Measurements from ENCODE around the gene HHAT.

HHAT gene

GRCh38 chr1:210629276-210629675, 300.6 kb downstream of the HHAT start:
- no peak overlapping the region for H3K4me3 ChIP-seq (ENCODE audit: low read depth, low read length)
- TF ChIP-seq CTCF (conservative IDR thresholded peaks at IDR 0.05; ENCODE audit: low read depth, low read length) = no peak
- DNase-seq (ENCODE audit: low read depth) = no peak

GRCh38 chr1:210631399-210631798, 302.7 kb downstream of the HHAT start:
- H3K4me3 ChIP-seq (ENCODE audit: low read depth, low read length) = no peak overlapping the region
- TF ChIP-seq CTCF (conservative IDR thresholded peaks at IDR 0.05; ENCODE audit: low read depth, low read length) = no peak
- DNase-seq (ENCODE audit: low read depth) = no peak

- no peak overlapping the region for H3K4me3 ChIP-seq (ENCODE audit: low read depth, low read length)
- TF ChIP-seq CTCF (conservative IDR thresholded peaks at IDR 0.05; ENCODE audit: low read depth, low read length) = no peak
- no peak for DNase-seq (ENCODE audit: low read depth)
Measured at GRCh38 chr1:210633140-210633539, 304.4 kb downstream of the HHAT start.

GRCh38 chr1:210633636-210634035, 304.9 kb downstream of the HHAT start:
- no peak for TF ChIP-seq CTCF (conservative IDR thresholded peaks at IDR 0.05; ENCODE audit: low read depth, low read length)
- no peak for DNase-seq (ENCODE audit: low read depth)
- no peak overlapping the region for H3K4me3 ChIP-seq (ENCODE audit: low read depth, low read length)

GRCh38 chr1:210635108-210635507, 306.4 kb downstream of the HHAT start:
- H3K4me3 ChIP-seq (ENCODE audit: low read depth, low read length) = no peak overlapping the region
- no peak for DNase-seq (ENCODE audit: low read depth)
- no peak for TF ChIP-seq CTCF (conservative IDR thresholded peaks at IDR 0.05; ENCODE audit: low read depth, low read length)

GRCh38 chr1:210641582-210641981, 312.9 kb downstream of the HHAT start:
- no peak for TF ChIP-seq CTCF (conservative IDR thresholded peaks at IDR 0.05; ENCODE audit: low read depth, low read length)
- no peak overlapping the region for H3K4me3 ChIP-seq (ENCODE audit: low read depth, low read length)
- no peak for DNase-seq (ENCODE audit: low read depth)

- TF ChIP-seq CTCF (conservative IDR thresholded peaks at IDR 0.05; ENCODE audit: low read depth, low read length) = no peak
- no peak for DNase-seq (ENCODE audit: low read depth)
- H3K4me3 ChIP-seq (ENCODE audit: low read depth, low read length) = no peak overlapping the region
Measured at GRCh38 chr1:210645582-210646257, 317.0 kb downstream of the HHAT start.

Measured in choroid plexus epithelial cell (primary cell).